DMS153 treated with DMSO at 0.1 percent for 48 hours (cell line): Measurements from ENCODE around the gene SDK2.

Source experiments
- DNase-seq: peaks from one replicate; lab custom pipeline; 2025; ENCODE audit not compliant: unreplicated experiment; lab: John Stamatoyannopoulos, UW

Gene SDK2

GRCh38 chr17:73635101-73635817 is 9.0 kb downstream of the SDK2 start:
- DNase-seq: no peak

GRCh38 chr17:73634629-73635028 is 9.6 kb downstream of the SDK2 start:
- DNase-seq: no peak

GRCh38 chr17:73633736-73634135 is 10.5 kb downstream of the SDK2 start:
- DNase-seq: no peak

- DNase-seq: no peak
These were observed 11.7 kb downstream of the SDK2 start for GRCh38 chr17:73632513-73632912.

- DNase-seq: no peak
These were observed 13.2 kb downstream of the SDK2 start for GRCh38 chr17:73630965-73631595.

GRCh38 chr17:73630531-73630930 is 13.7 kb downstream of the SDK2 start:
- no peak for DNase-seq

- DNase-seq: no peak
These were observed 15.3 kb downstream of the SDK2 start for GRCh38 chr17:73628642-73629552.

- no peak for DNase-seq
These were observed 18.1 kb downstream of the SDK2 start for GRCh38 chr17:73625991-73626673.

GRCh38 chr17:73625006-73625405 is 19.2 kb downstream of the SDK2 start:
- no peak for DNase-seq

- no peak for DNase-seq
These were observed 19.7 kb downstream of the SDK2 start for GRCh38 chr17:73624496-73624988.

GRCh38 chr17:73623818-73624217 is 20.4 kb downstream of the SDK2 start:
- DNase-seq: no peak

GRCh38 chr17:73623247-73623646 is 21.0 kb downstream of the SDK2 start:
- no peak for DNase-seq

- DNase-seq: no peak
These were observed 21.9 kb downstream of the SDK2 start for GRCh38 chr17:73622381-73622780.

GRCh38 chr17:73621685-73622084 is 22.6 kb downstream of the SDK2 start:
- DNase-seq: no peak

- no peak for DNase-seq
These were observed 23.8 kb downstream of the SDK2 start for GRCh38 chr17:73620414-73620813.

- DNase-seq: no peak
These were observed 26.7 kb downstream of the SDK2 start for GRCh38 chr17:73617501-73617900.

- DNase-seq: no peak
These were observed 27.3 kb downstream of the SDK2 start for GRCh38 chr17:73616873-73617404.

GRCh38 chr17:73616120-73616872 is 27.9 kb downstream of the SDK2 start:
- no peak for DNase-seq

- DNase-seq: no peak
These were observed 30.0 kb downstream of the SDK2 start for GRCh38 chr17:73614256-73614655.
